Measurements from ENCODE around the gene GSTP1.

DNA sequence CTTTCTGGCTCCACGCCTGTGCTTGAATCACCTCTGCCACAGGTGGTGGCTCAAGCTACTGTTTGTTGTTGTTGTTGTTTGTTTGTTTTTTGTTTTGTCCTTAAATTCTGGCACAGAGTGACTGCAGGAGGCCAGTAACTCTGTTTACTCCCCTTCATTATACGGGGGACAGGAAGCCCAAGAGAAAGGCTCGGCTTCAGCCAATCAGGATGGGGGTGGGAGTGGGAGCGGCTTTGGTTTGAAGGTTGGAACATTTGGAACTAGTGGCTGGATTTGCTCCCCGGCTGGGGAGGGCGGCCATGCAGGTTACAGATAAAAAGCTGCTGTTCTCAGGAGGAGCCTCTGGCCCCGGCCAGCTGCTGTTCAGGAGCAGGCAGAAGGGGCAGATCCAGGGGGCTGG, 40.6 kb upstream of the GSTP1 start:
- TF ChIP-seq, protein P1, sequence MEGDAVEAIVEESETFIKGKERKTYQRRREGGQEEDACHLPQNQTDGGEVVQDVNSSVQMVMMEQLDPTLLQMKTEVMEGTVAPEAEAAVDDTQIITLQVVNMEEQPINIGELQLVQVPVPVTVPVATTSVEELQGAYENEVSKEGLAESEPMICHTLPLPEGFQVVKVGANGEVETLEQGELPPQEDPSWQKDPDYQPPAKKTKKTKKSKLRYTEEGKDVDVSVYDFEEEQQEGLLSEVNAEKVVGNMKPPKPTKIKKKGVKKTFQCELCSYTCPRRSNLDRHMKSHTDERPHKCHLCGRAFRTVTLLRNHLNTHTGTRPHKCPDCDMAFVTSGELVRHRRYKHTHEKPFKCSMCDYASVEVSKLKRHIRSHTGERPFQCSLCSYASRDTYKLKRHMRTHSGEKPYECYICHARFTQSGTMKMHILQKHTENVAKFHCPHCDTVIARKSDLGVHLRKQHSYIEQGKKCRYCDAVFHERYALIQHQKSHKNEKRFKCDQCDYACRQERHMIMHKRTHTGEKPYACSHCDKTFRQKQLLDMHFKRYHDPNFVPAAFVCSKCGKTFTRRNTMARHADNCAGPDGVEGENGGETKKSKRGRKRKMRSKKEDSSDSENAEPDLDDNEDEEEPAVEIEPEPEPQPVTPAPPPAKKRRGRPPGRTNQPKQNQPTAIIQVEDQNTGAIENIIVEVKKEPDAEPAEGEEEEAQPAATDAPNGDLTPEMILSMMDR (IDR thresholded peaks at IDR 0.05): no peak
- TF ChIP-seq POLR2A (IDR thresholded peaks at IDR 0.05): no peak

All from uterus (tissue), 2 donors.